Karpas-422 (cell line): Measurements from ENCODE around the gene SYT1. TPM values are rescaled to one million over a fixed set of nuclear protein-coding genes. Genes with fewer than 3 reads are reported as not detected.
A peak's percentile ranks its signal among the peaks of the same experiment; 100 is the strongest.

Source experiments
- DNase-seq: peaks from one replicate; pipeline ENCODE4 v3.0.0-alpha.2; 2015
- H2AFZ ChIP-seq: fragments of 200-600 bp; sonication (generic); 2 replicates; pipeline ENCODE4 v1.6.1; 2014; ENCODE audit warnings: antibody characterized with exemption, low read length, mixed read lengths
- H3K27ac ChIP-seq: fragments of 200-600 bp; sonication (generic); 2 replicates; pipeline ENCODE4 v1.5.1; 2014; ENCODE audit warnings: mild to moderate bottlenecking, low read length, moderate library complexity
- H3K27me3 ChIP-seq: fragments of 200-600 bp; sonication (generic); 2 replicates; pipeline ENCODE4 v1.6.1; 2014; ENCODE audit warnings: low read length, mixed read lengths
- H3K36me3 ChIP-seq: fragments of 200-600 bp; sonication (generic); 2 replicates; pipeline ENCODE4 v1.6.1; 2014; ENCODE audit warnings: low read length, mixed read lengths; ENCODE audit not compliant: insufficient read depth
- H3K4me1 ChIP-seq: fragments of 200-600 bp; sonication (generic); 2 replicates; pipeline ENCODE4 v1.6.1; 2014; ENCODE audit warnings: mild to moderate bottlenecking, low read length, mixed read lengths
- H3K4me2 ChIP-seq: fragments of 200-600 bp; sonication (generic); 2 replicates; pipeline ENCODE4 v1.6.1; 2014; ENCODE audit warnings: low read length, low read depth, mild to moderate bottlenecking; ENCODE audit not compliant: poor library complexity, severe bottlenecking
- H3K4me3 ChIP-seq: fragments of 200-600 bp; sonication (generic); 2 replicates; pipeline ENCODE4 v1.5.1; 2014; ENCODE audit warnings: mild to moderate bottlenecking, antibody characterized with exemption, low read length, mixed read lengths
- H3K79me2 ChIP-seq: fragments of 200-600 bp; sonication (generic); 2 replicates; pipeline ENCODE4 v1.6.1; 2014; ENCODE audit warnings: mild to moderate bottlenecking, low read length, mixed read lengths
- H3K9ac ChIP-seq: fragments of 200-600 bp; sonication (generic); 2 replicates; pipeline ENCODE4 v1.6.0; 2014; ENCODE audit warnings: low read length
- H3K9me2 ChIP-seq: fragments of 200-600 bp; sonication (generic), shearing (Covaris generic); replicated peaks from 2 replicates; pipeline ENCODE4 v1.6.0; 2014; ENCODE audit warnings: mild to moderate bottlenecking, low read length, moderate library complexity; ENCODE audit not compliant: insufficient read depth
- H3K9me3 ChIP-seq: fragments of 300-700, 200-600 bp; sonication (generic); 2 replicates; pipeline ENCODE4 v1.6.1; 2014; ENCODE audit warnings: low read length, mixed read lengths
- H4K20me1 ChIP-seq: fragments of 200-600 bp; sonication (generic); 2 replicates; pipeline ENCODE4 v1.6.1; 2014; ENCODE audit warnings: mild to moderate bottlenecking, antibody characterized with exemption, low read length, low read depth; ENCODE audit not compliant: insufficient read depth
- total RNA-seq: library from RNA; depleted of rRNA; stranded (reverse); fragments of >200 nt; shearing (Covaris generic); gene quantifications from 2 replicates; pipeline ENCODE4 v1.2.3, GENCODE V29; 2014; ENCODE audit warnings: low replicate concordance

The SYT1 gene
- total RNA-seq, 1 experiment from 2014 or later: not detected

GRCh38 chr12:79168687-79169086 is 304.1 kb downstream of the SYT1 start:
- DNase-seq: no peak
- Histone ChIP-seq H2AFZ (no peak overlapping the region), H3K9me3 (no peaks in the 10 kb centered on the region), H3K4me2 (no peak overlapping the region), H3K79me2 (no peaks in the 10 kb centered on the region), H3K9ac (no peak overlapping the region), H3K4me3 (no peak overlapping the region), H3K36me3 (no peaks in the 10 kb centered on the region), H4K20me1 (no peaks in the 10 kb centered on the region), H3K27ac (no peak overlapping the region), H3K27me3 (no peaks in the 10 kb centered on the region), H3K9me2 (no peaks in the 10 kb centered on the region), H3K4me1 (no peaks in the 10 kb centered on the region)

- Histone ChIP-seq H3K9ac (no peak overlapping the region), H3K27me3 (no peaks in the 10 kb centered on the region), H3K36me3 (no peaks in the 10 kb centered on the region), H3K9me3 (no peaks in the 10 kb centered on the region), H4K20me1 (no peaks in the 10 kb centered on the region), H3K4me3 (no peak overlapping the region), H2AFZ (no peak overlapping the region), H3K9me2 (no peaks in the 10 kb centered on the region), H3K79me2 (no peaks in the 10 kb centered on the region), H3K27ac (no peak overlapping the region), H3K4me1 (no peaks in the 10 kb centered on the region), H3K4me2 (no peak overlapping the region)
- peak; percentile 63 for DNase-seq
Observed at GRCh38 chr12:79174626-79175025, 310.1 kb downstream of the SYT1 start.

- Histone ChIP-seq H3K4me3 (no peak overlapping the region), H2AFZ (no peak overlapping the region)
- DNase-seq: no peak
Observed at GRCh38 chr12:79183003-79183402, 318.4 kb downstream of the SYT1 start.

GRCh38 chr12:79183926-79184325 is 319.4 kb downstream of the SYT1 start:
- H2AFZ ChIP-seq: no peak overlapping the region
- H3K4me2 ChIP-seq: no peak overlapping the region
- no peaks in the 10 kb centered on the region for H3K36me3 ChIP-seq

More at GRCh38 chr12:79183003-79183402, 318.4 kb downstream of the SYT1 start:
- Histone ChIP-seq H3K79me2 (no peaks in the 10 kb centered on the region), H4K20me1 (no peaks in the 10 kb centered on the region), H3K4me2 (no peak overlapping the region), H3K9me2 (no peaks in the 10 kb centered on the region), H3K27me3 (no peaks in the 10 kb centered on the region), H3K27ac (no peak overlapping the region), H3K9ac (no peak overlapping the region), H3K36me3 (no peaks in the 10 kb centered on the region), H3K4me1 (no peaks in the 10 kb centered on the region), H3K9me3 (no peaks in the 10 kb centered on the region)

GRCh38 chr12:79186506-79186905 is 321.9 kb downstream of the SYT1 start:
- H3K27ac ChIP-seq: no peak overlapping the region

More at GRCh38 chr12:79183926-79184325, 319.4 kb downstream of the SYT1 start:
- no peak for DNase-seq
- H3K9ac ChIP-seq: no peak overlapping the region
- no peaks in the 10 kb centered on the region for H3K9me3 ChIP-seq
- no peaks in the 10 kb centered on the region for H3K27me3 ChIP-seq
- no peaks in the 10 kb centered on the region for H3K4me1 ChIP-seq
- H3K4me3 ChIP-seq: no peak overlapping the region
- no peak overlapping the region for H3K27ac ChIP-seq
- H4K20me1 ChIP-seq: no peaks in the 10 kb centered on the region
- no peaks in the 10 kb centered on the region for H3K79me2 ChIP-seq
- H3K9me2 ChIP-seq: no peaks in the 10 kb centered on the region

GRCh38 chr12:79187032-79187431 is 322.5 kb downstream of the SYT1 start:
- H3K79me2 ChIP-seq: no peaks in the 10 kb centered on the region
- H3K4me3 ChIP-seq: no peak overlapping the region
- no peaks in the 10 kb centered on the region for H3K9me2 ChIP-seq
- H3K27me3 ChIP-seq: no peaks in the 10 kb centered on the region
- H2AFZ ChIP-seq: no peak overlapping the region
- H3K36me3 ChIP-seq: no peaks in the 10 kb centered on the region
- H3K4me2 ChIP-seq: no peak overlapping the region
- H3K9me3 ChIP-seq: no peaks in the 10 kb centered on the region
- no peak overlapping the region for H3K27ac ChIP-seq
- no peak for DNase-seq
- H3K9ac ChIP-seq: no peak overlapping the region
- H3K4me1 ChIP-seq: no peaks in the 10 kb centered on the region
- H4K20me1 ChIP-seq: no peaks in the 10 kb centered on the region

More at GRCh38 chr12:79186506-79186905, 321.9 kb downstream of the SYT1 start:
- Histone ChIP-seq H3K9me2 (no peaks in the 10 kb centered on the region), H3K4me1 (no peaks in the 10 kb centered on the region), H3K27me3 (no peaks in the 10 kb centered on the region), H3K4me2 (no peak overlapping the region), H2AFZ (no peak overlapping the region), H3K9ac (no peak overlapping the region), H3K79me2 (no peaks in the 10 kb centered on the region), H3K4me3 (no peak overlapping the region), H3K36me3 (no peaks in the 10 kb centered on the region), H3K9me3 (no peaks in the 10 kb centered on the region), H4K20me1 (no peaks in the 10 kb centered on the region)
- DNase-seq: no peak

GRCh38 chr12:79191391-79191790 is 326.8 kb downstream of the SYT1 start:
- H3K9ac ChIP-seq: no peak overlapping the region
- no peaks in the 10 kb centered on the region for H4K20me1 ChIP-seq
- H3K36me3 ChIP-seq: no peaks in the 10 kb centered on the region
- H3K27me3 ChIP-seq: no peaks in the 10 kb centered on the region
- no peaks in the 10 kb centered on the region for H3K4me1 ChIP-seq
- H3K4me2 ChIP-seq: no peak overlapping the region
- H3K4me3 ChIP-seq: no peak overlapping the region
- H3K9me3 ChIP-seq: no peaks in the 10 kb centered on the region
- H3K27ac ChIP-seq: no peak overlapping the region
- H2AFZ ChIP-seq: no peak overlapping the region
- no peaks in the 10 kb centered on the region for H3K9me2 ChIP-seq
- H3K79me2 ChIP-seq: no peaks in the 10 kb centered on the region
- DNase-seq: no peak

GRCh38 chr12:79194595-79194994 is 330.0 kb downstream of the SYT1 start:
- no peak overlapping the region for H3K9ac ChIP-seq
- no peaks in the 10 kb centered on the region for H3K79me2 ChIP-seq
- no peak overlapping the region for H3K27ac ChIP-seq
- H3K36me3 ChIP-seq: no peaks in the 10 kb centered on the region
- H3K27me3 ChIP-seq: no peaks in the 10 kb centered on the region; the same call in 1 of the 2 replicates
- H3K4me2 ChIP-seq: no peak overlapping the region
- DNase-seq: no peak
- no peaks in the 10 kb centered on the region for H3K4me1 ChIP-seq
- no peaks in the 10 kb centered on the region for H3K9me2 ChIP-seq
- no peak overlapping the region for H2AFZ ChIP-seq
- H4K20me1 ChIP-seq: no peaks in the 10 kb centered on the region
- H3K9me3 ChIP-seq: no peaks in the 10 kb centered on the region
- H3K4me3 ChIP-seq: no peak overlapping the region

- H3K27ac ChIP-seq: no peak overlapping the region
- no peaks in the 10 kb centered on the region for H4K20me1 ChIP-seq
- H3K79me2 ChIP-seq: no peaks in the 10 kb centered on the region
- H3K9me2 ChIP-seq: no peaks in the 10 kb centered on the region
- no peaks in the 10 kb centered on the region for H3K36me3 ChIP-seq
- no peaks in the 10 kb centered on the region for H3K9me3 ChIP-seq
- no peaks in the 10 kb centered on the region for H3K4me1 ChIP-seq
- H2AFZ ChIP-seq: no peak overlapping the region
- H3K9ac ChIP-seq: no peak overlapping the region
- no peak for DNase-seq
- no peak overlapping the region for H3K4me2 ChIP-seq
- H3K4me3 ChIP-seq: no peak overlapping the region
- no peaks in the 10 kb centered on the region; the same call in 1 of the 2 replicates for H3K27me3 ChIP-seq
Observed at GRCh38 chr12:79199166-79199565, 334.6 kb downstream of the SYT1 start.
